H9 (cell line): ENCODE measurements around the gene DGCR8. TPM values are rescaled to one million over a fixed set of nuclear protein-coding genes. Genes with fewer than 3 reads are reported as not detected.

Experiments
- DNase-seq: peaks from one replicate; pipeline ENCODE4 v3.0.0-alpha.2; 2017
- H2AFZ ChIP-seq: one replicate; pipeline ENCODE4 v1.6.1; 2013; ENCODE audit warnings: mild to moderate bottlenecking, low read length, control low read depth, moderate library complexity
- H2AK5ac ChIP-seq: 2 replicates; pipeline ENCODE4 v1.6.1; 2013; ENCODE audit warnings: low read length, control low read depth, mixed read lengths; ENCODE audit not compliant: insufficient read length
- H2BK120ac ChIP-seq: one replicate; pipeline ENCODE4 v1.6.1; 2013; ENCODE audit warnings: low read depth, mild to moderate bottlenecking, low read length, control low read depth, inconsistent platforms; ENCODE audit not compliant: poor library complexity, severe bottlenecking
- H2BK12ac ChIP-seq: 2 replicates; pipeline ENCODE4 v1.6.1; 2013; ENCODE audit warnings: low read length, control low read depth, mixed read lengths, low read depth; ENCODE audit not compliant: insufficient read length
- H2BK15ac ChIP-seq: 2 replicates; pipeline ENCODE4 v1.6.1; 2013; ENCODE audit warnings: low read depth, low read length, control low read depth
- H2BK20ac ChIP-seq: one replicate; pipeline ENCODE4 v1.6.1; 2013; ENCODE audit warnings: low read depth, mild to moderate bottlenecking, low read length, control low read depth, inconsistent platforms; ENCODE audit not compliant: poor library complexity, severe bottlenecking
- H2BK5ac ChIP-seq: 2 replicates; pipeline ENCODE4 v1.6.1; 2013; ENCODE audit warnings: low read length, control low read depth, mixed read lengths; ENCODE audit not compliant: insufficient read length
- H3K14ac ChIP-seq: 2 replicates; pipeline ENCODE4 v1.6.1; 2013; ENCODE audit warnings: low read length, control low read depth; ENCODE audit not compliant: insufficient read depth
- H3K18ac ChIP-seq: 2 replicates; pipeline ENCODE4 v1.6.1; 2013; ENCODE audit warnings: low read depth, mild to moderate bottlenecking, mixed read lengths, low read length, control low read depth; ENCODE audit not compliant: insufficient read length
- H3K23ac ChIP-seq: 2 replicates; pipeline ENCODE4 v1.6.1; 2013; ENCODE audit warnings: low read length, control low read depth, mixed read lengths, low read depth; ENCODE audit not compliant: insufficient read length
- H3K23me2 ChIP-seq: 2 replicates; pipeline ENCODE4 v1.6.1; 2013; ENCODE audit warnings: low read depth, mild to moderate bottlenecking, mixed read lengths, low read length, control low read depth; ENCODE audit not compliant: insufficient read length, poor library complexity, severe bottlenecking
- H3K27ac ChIP-seq: 2 replicates; pipeline ENCODE4 v1.5.1; 2013; ENCODE audit warnings: low read length, control low read depth, mixed read lengths, low read depth; ENCODE audit not compliant: insufficient read length
- H3K27me3 ChIP-seq: 2 replicates; pipeline ENCODE4 v1.6.1; 2013; ENCODE audit warnings: low read length, control low read depth, inconsistent platforms; ENCODE audit not compliant: insufficient read depth
- H3K4ac ChIP-seq: 2 replicates; pipeline ENCODE4 v1.6.1; 2013; ENCODE audit warnings: low read depth, mild to moderate bottlenecking, control low read depth, inconsistent platforms, low read length, moderate library complexity
- H3K4me1 ChIP-seq: 2 replicates; pipeline ENCODE4 v1.6.1; 2013; ENCODE audit warnings: low read length, control low read depth, inconsistent platforms; ENCODE audit not compliant: insufficient read depth
- H3K4me2 ChIP-seq: 2 replicates; pipeline ENCODE4 v1.6.1; 2013; ENCODE audit warnings: low read length, control low read depth, mixed read lengths; ENCODE audit not compliant: insufficient read length, insufficient read depth
- H3K56ac ChIP-seq: 2 replicates; pipeline ENCODE4 v1.6.1; 2013; ENCODE audit warnings: low read depth, mild to moderate bottlenecking, mixed read lengths, low read length, control low read depth; ENCODE audit not compliant: insufficient read length
- H3K79me1 ChIP-seq: 2 replicates; pipeline ENCODE4 v1.6.1; 2013; ENCODE audit warnings: low read depth, mild to moderate bottlenecking, moderate library complexity, low read length, control low read depth, inconsistent platforms; ENCODE audit not compliant: insufficient read depth, poor library complexity, severe bottlenecking
- H3K79me2 ChIP-seq: 2 replicates; pipeline ENCODE4 v1.6.1; 2013; ENCODE audit warnings: low read length, control low read depth, inconsistent platforms; ENCODE audit not compliant: insufficient read depth
- H3K9ac ChIP-seq: 2 replicates; pipeline ENCODE4 v1.6.1; 2013; ENCODE audit warnings: low read length, control low read depth, mixed read lengths; ENCODE audit not compliant: insufficient read length; ENCODE audit errors: extremely low read depth
- H3K9me3 ChIP-seq: one replicate; pipeline ENCODE4 v1.6.1; 2013; ENCODE audit warnings: low read depth, low read length, inconsistent platforms; ENCODE audit not compliant: control insufficient read depth
- H3T11ph ChIP-seq: one replicate; pipeline ENCODE4 v1.6.1; 2013; ENCODE audit warnings: mild to moderate bottlenecking, low read length, control low read depth, inconsistent platforms
- H4K20me1 ChIP-seq: one replicate; pipeline ENCODE4 v1.6.1; 2013; ENCODE audit not compliant: control insufficient read depth, insufficient read length, insufficient read depth
- H4K5ac ChIP-seq: 2 replicates; pipeline ENCODE4 v1.6.1; 2013; ENCODE audit warnings: low read depth, mild to moderate bottlenecking, mixed read lengths, low read length, control low read depth; ENCODE audit not compliant: insufficient read length
- H4K8ac ChIP-seq: replicated peaks from 2 replicates; pipeline ENCODE4 v1.6.1; 2013; ENCODE audit warnings: low read length, control low read depth, mixed read lengths, low read depth; ENCODE audit not compliant: insufficient read length
- H4K91ac ChIP-seq: 2 replicates; pipeline ENCODE4 v1.6.1; 2013; ENCODE audit warnings: low read depth, mild to moderate bottlenecking, moderate library complexity, mixed read lengths, low read length, control low read depth; ENCODE audit not compliant: insufficient read length
- H3K27ac Mint-ChIP-seq, 3 experiments: 2 replicates in 2 of 3; 3 replicates in 1 of 3; pipeline ENCODE4 v1.8.0; 2020 to 2021; ENCODE audit warnings: mixed read lengths in 3 of 3, mild to moderate bottlenecking in 1 of 3, moderate library complexity in 1 of 3
- H3K27me3 Mint-ChIP-seq: 2 replicates; pipeline ENCODE4 v1.8.0; 2021; ENCODE audit warnings: low read depth, mild to moderate bottlenecking, moderate library complexity, mixed read lengths
- H3K36me3 Mint-ChIP-seq, 3 experiments: 2 replicates in 2 of 3; 3 replicates in 1 of 3; pipeline ENCODE4 v1.8.0; 2020 to 2021; ENCODE audit warnings: low read depth in 3 of 3, mixed read lengths in 3 of 3; ENCODE audit not compliant: insufficient read depth in 1 of 3
- H3K4me1 Mint-ChIP-seq, 2 experiments: 2 replicates each; pipeline ENCODE4 v1.8.0; 2020; ENCODE audit warnings: mixed read lengths in 2 of 2
- H3K4me3 Mint-ChIP-seq, 2 experiments: 2 replicates in 1 of 2; 3 replicates in 1 of 2; pipeline ENCODE4 v1.8.0; 2020 to 2021; ENCODE audit warnings: mild to moderate bottlenecking in 2 of 2, mixed read lengths in 2 of 2, moderate library complexity in 1 of 2
- H3K9me3 Mint-ChIP-seq, 2 experiments: 2 replicates in 1 of 2; 3 replicates in 1 of 2; pipeline ENCODE4 v1.8.0; 2020; ENCODE audit warnings: mild to moderate bottlenecking in 2 of 2, mixed read lengths in 2 of 2, moderate library complexity in 1 of 2
- WGBS: extraction: QIAGEN DNeasy Blood & Tissue Kit; methylation state at CpG from one replicate; pipeline ENCODE4 v1.1.7; 2013; ENCODE audit warnings: missing lambda C conversion rate, low lambda C conversion rate, mixed read lengths; ENCODE audit not compliant: insufficient read length; ENCODE audit errors: extremely low coverage; 5-methylcytosine and 5-hydroxymethylcytosine counted together
- total RNA-seq: library from RNA; stranded (reverse); gene quantifications from 2 replicates; pipeline ENCODE4 v1.2.1, GENCODE V29; 2021
- TF ChIP-seq, protein P1 (sequence below): fragments of 200-600 bp; sonication (generic); conservative IDR thresholded peaks from 3 replicates; pipeline ENCODE4 v1.8.0; 2021; ENCODE audit warnings: antibody characterized with exemption, mild to moderate bottlenecking

Gene DGCR8
- total RNA-seq, 1 experiment from 2014 or later, result 74.5 TPM

DNA sequence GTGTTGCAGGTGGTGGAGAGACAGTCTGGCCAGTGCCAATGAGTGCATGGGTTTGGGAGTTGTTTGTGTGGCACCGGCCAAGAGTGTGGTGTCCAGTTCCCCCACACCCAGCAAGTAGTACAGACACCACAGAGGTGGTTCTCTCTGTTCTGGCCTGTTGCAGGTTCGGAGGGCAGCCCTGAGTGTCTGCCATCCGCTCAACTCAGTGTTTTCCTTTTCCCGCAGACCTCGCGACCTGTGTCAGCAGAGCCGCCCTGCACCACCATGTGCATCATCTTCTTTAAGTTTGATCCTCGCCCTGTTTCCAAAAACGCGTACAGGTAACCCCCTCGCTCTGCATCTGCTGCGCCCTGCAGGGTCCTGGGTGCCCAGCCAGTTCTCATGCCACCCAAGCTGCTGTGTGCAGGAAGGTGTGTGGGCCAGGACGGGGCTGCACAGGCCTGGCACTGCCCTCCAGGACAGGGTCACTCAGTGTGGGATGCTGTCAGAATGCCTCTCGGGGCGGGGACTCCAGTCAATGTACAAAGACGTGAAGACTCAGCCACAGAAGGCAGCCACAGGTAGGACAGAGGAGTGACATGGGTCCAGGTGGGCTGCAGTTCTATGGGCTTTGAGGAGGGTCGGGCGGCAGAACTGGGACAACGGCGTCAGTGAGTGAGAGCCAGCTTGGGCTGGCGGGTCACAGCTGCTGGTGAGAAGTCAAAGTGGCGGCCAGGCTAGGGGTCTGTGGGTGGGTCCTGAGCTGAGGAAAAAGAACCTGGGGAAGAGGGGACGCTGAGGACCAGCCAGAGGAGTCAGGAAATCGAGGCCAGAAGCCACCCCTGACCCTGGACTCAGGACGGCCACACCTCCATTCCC is 43.3 kb upstream of the DGCR8 start:
- H3K4ac ChIP-seq, result no peak overlapping the region
- H3K9me3 ChIP-seq, result no peaks in the 10 kb centered on the region
- H3K23ac ChIP-seq, result no peak overlapping the region
- Mint-ChIP-seq H3K4me3 (no peak overlapping the region), H3K27me3 (no peaks in the 10 kb centered on the region; the same call in 1 of the 2 replicates), H3K9me3 (no peaks in the 10 kb centered on the region), H3K27ac (peak overlapping the region in 1 of 3 experiments; percentile 56; a peak in 2 of 7 replicates), H3K4me1 (peaks cover 0 to 8% of the 10 kb centered on the region in 2 experiments; a peak in 2 of 4 replicates), H3K36me3 (peaks cover 0 to 7% (median 0%) of the 10 kb centered on the region in 3 experiments; a peak in 3 of 7 replicates)
- no peak overlapping the region for H2AK5ac ChIP-seq
- H3T11ph ChIP-seq, result no peak overlapping the region
- H3K4me2 ChIP-seq, result no peak overlapping the region
- no peak overlapping the region for H2BK120ac ChIP-seq
- no peak for DNase-seq
- no peak overlapping the region for H2AFZ ChIP-seq
- no peaks in the 10 kb centered on the region for H3K79me1 ChIP-seq
- H2BK20ac ChIP-seq, result no peak overlapping the region
- no peak overlapping the region for H4K91ac ChIP-seq
- H3K79me2 ChIP-seq, result no peaks in the 10 kb centered on the region
- no peak overlapping the region for H3K56ac ChIP-seq
- H3K14ac ChIP-seq, result no peak overlapping the region; the same call in 1 of the 2 replicates
- no CpG with 5 or more reads among the region's 25 CpGs for WGBS
- H3K4me1 ChIP-seq, result no peaks in the 10 kb centered on the region
- H4K8ac ChIP-seq, result no peak overlapping the region
- H4K20me1 ChIP-seq, result no peaks in the 10 kb centered on the region
- TF ChIP-seq, protein P1, sequence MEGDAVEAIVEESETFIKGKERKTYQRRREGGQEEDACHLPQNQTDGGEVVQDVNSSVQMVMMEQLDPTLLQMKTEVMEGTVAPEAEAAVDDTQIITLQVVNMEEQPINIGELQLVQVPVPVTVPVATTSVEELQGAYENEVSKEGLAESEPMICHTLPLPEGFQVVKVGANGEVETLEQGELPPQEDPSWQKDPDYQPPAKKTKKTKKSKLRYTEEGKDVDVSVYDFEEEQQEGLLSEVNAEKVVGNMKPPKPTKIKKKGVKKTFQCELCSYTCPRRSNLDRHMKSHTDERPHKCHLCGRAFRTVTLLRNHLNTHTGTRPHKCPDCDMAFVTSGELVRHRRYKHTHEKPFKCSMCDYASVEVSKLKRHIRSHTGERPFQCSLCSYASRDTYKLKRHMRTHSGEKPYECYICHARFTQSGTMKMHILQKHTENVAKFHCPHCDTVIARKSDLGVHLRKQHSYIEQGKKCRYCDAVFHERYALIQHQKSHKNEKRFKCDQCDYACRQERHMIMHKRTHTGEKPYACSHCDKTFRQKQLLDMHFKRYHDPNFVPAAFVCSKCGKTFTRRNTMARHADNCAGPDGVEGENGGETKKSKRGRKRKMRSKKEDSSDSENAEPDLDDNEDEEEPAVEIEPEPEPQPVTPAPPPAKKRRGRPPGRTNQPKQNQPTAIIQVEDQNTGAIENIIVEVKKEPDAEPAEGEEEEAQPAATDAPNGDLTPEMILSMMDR, result no peak
- H3K27me3 ChIP-seq, result no peaks in the 10 kb centered on the region; the same call in 1 of the 2 replicates
- H3K23me2 ChIP-seq, result no peaks in the 10 kb centered on the region
- H2BK15ac ChIP-seq, result no peak overlapping the region
- no peak overlapping the region for H3K27ac ChIP-seq
- no peak overlapping the region for H4K5ac ChIP-seq
- H3K18ac ChIP-seq, result no peak overlapping the region
- no peak overlapping the region for H2BK5ac ChIP-seq
- no peak overlapping the region for H3K9ac ChIP-seq
- H2BK12ac ChIP-seq, result no peak overlapping the region
